Thyroid gland (tissue), 4 donors: ENCODE measurements around the gene BCL11B. TPM values are rescaled to one million over a fixed set of nuclear protein-coding genes. Genes with fewer than 3 reads are reported as not detected.

Experiments used
- DNase-seq, 2 donors: peaks; one replicate each; pipeline ENCODE4 v3.0.0-alpha.2; 2019
- H3K27ac ChIP-seq, 3 donors: fragments of 200-600 bp; sonication (generic); 1 replicate in 2 of 3; 2 replicates in 1 of 3; pipeline ENCODE4 v1.5.1; 2016 to 2019; ENCODE audit warnings: mild to moderate bottlenecking in 1 of 3, moderate library complexity in 1 of 3
- H3K27me3 ChIP-seq: fragments of 200-600 bp; sonication (generic); one replicate; pipeline ENCODE4 v1.5.1; 2019
- H3K36me3 ChIP-seq, 2 donors: fragments of 200-600 bp; sonication (generic); one replicate each; pipeline ENCODE4 v1.5.1; 2016 to 2019
- H3K4me1 ChIP-seq, 2 donors: fragments of 200-600 bp; sonication (generic); one replicate each; pipeline ENCODE4 v1.5.1; 2017 to 2019
- H3K4me3 ChIP-seq, 3 donors: fragments of 200-600 bp; sonication (generic); replicated peaks in 1 of 3; 1 replicate in 2 of 3; 2 replicates in 1 of 3; pipeline ENCODE4 v1.5.1; 2016; ENCODE audit warnings: mild to moderate bottlenecking in 1 of 3
- H3K9me3 ChIP-seq: fragments of 200-600 bp; sonication (generic); one replicate; pipeline ENCODE4 v1.5.1; 2017
- CTCF ChIP-seq, 6 experiments: fragments of 200-600 bp in 3 of 6; fragments of 450-650 bp in 3 of 6; sonication (generic) in 3 of 6; IDR thresholded peaks; one replicate each; pipeline ENCODE4 v1.5.1; 2016 to 2019; ENCODE audit warnings: antibody characterized with exemption in 6 of 6, mild to moderate bottlenecking in 2 of 6, inconsistent platforms in 1 of 6, moderate library complexity in 1 of 6
- POLR2A ChIP-seq, 2 donors: fragments of 450-650 bp; IDR thresholded peaks; one replicate each; pipeline ENCODE4 v1.6.1; 2017; ENCODE audit warnings: antibody characterized with exemption in 2 of 2, mild to moderate bottlenecking in 2 of 2, moderate library complexity in 1 of 2
- WGBS, 2 donors: methylation state at CpG; one replicate each; pipeline ENCODE4 v1.1.5; 2017; 5-methylcytosine and 5-hydroxymethylcytosine counted together
- intact Hi-C: fragments of 100-400 bp; cut with DNase I; formaldehyde crosslinking; loops from one replicate; pipeline ENCODE4 v1.15.1; 2023
- total RNA-seq, 4 donors: library from RNA; depleted of rRNA; stranded (reverse); fragments of >200 nt; gene quantifications; one replicate each; pipeline ENCODE4 v1.2.3, GENCODE V29; 2016

The BCL11B gene
- total RNA-seq, 4 donors from 2014 or later, result 0.81 to 4.3 (median 2.3) TPM

- 73 to 77% methylated on average over 4 of the region's 4 CpGs for WGBS, 2 donors
- Histone ChIP-seq H3K4me3 (no peak overlapping the region), H3K9me3 (no peaks in the 10 kb centered on the region), H3K27ac (no peak overlapping the region), H3K4me1 (no peaks in the 10 kb centered on the region), H3K27me3 (no peaks in the 10 kb centered on the region), H3K36me3 (no peaks in the 10 kb centered on the region)
- intact Hi-C loops, result no loop called here
- no peak for TF ChIP-seq CTCF (IDR thresholded peaks at IDR 0.05)
- no peak for TF ChIP-seq POLR2A (IDR thresholded peaks at IDR 0.05)
- DNase-seq, result no peak
These were observed 8.9 kb upstream of the BCL11B start for GRCh38 chr14:99280852-99281251.

GRCh38 chr14:99280066-99280731, 8.2 kb upstream of the BCL11B start:
- no peak overlapping the region for H3K27ac ChIP-seq
- intact Hi-C loops, result no loop called here
- H3K4me1 ChIP-seq, result no peaks in the 10 kb centered on the region
- no peak overlapping the region for H3K4me3 ChIP-seq
- DNase-seq, result no peak
- no peaks in the 10 kb centered on the region for H3K9me3 ChIP-seq
- WGBS, 2 donors, result 81 to 82% methylated on average over 14 to 19 of the region's 19 CpGs
- H3K27me3 ChIP-seq, result no peaks in the 10 kb centered on the region
- TF ChIP-seq CTCF (IDR thresholded peaks at IDR 0.05) (no peak), POLR2A (IDR thresholded peaks at IDR 0.05) (no peak)
- H3K36me3 ChIP-seq, result no peaks in the 10 kb centered on the region

GRCh38 chr14:99278836-99279235, 6.8 kb upstream of the BCL11B start:
- H3K36me3 ChIP-seq, result no peaks in the 10 kb centered on the region
- H3K9me3 ChIP-seq, result no peaks in the 10 kb centered on the region
- DNase-seq, result no peak
- H3K4me3 ChIP-seq, result no peak overlapping the region
- H3K27me3 ChIP-seq, result no peaks in the 10 kb centered on the region
- TF ChIP-seq POLR2A (IDR thresholded peaks at IDR 0.05) (no peak), CTCF (IDR thresholded peaks at IDR 0.05) (no peak)
- 80% methylated on average over 6 of the region's 6 CpGs for WGBS, 2 donors
- H3K27ac ChIP-seq, result no peak overlapping the region
- peaks cover 4 to 6% of the 10 kb centered on the region in 2 donors for H3K4me1 ChIP-seq
- intact Hi-C loops, result loop anchor here (10.0 kb wide), 1 partner anchor 1294 kb away; no protein-coding TSS in a partner anchor

- 29 to 47% methylated on average over 2 of the region's 2 CpGs for WGBS, 2 donors
- no peak for TF ChIP-seq CTCF (IDR thresholded peaks at IDR 0.05)
- no peak for TF ChIP-seq POLR2A (IDR thresholded peaks at IDR 0.05)
- no peak for DNase-seq
- intact Hi-C loops, result loop anchor here (10.0 kb wide), 1 partner anchor 1293 kb away; no protein-coding TSS in a partner anchor
- H3K4me1 ChIP-seq, result peaks cover 17% of the 10 kb centered on the region in 2 donors
- no peaks in the 10 kb centered on the region for H3K9me3 ChIP-seq
- H3K4me3 ChIP-seq, result no peak overlapping the region
- no peak overlapping the region for H3K27ac ChIP-seq
- H3K36me3 ChIP-seq, result no peaks in the 10 kb centered on the region
- no peaks in the 10 kb centered on the region for H3K27me3 ChIP-seq
These were observed 5.5 kb upstream of the BCL11B start for GRCh38 chr14:99277530-99277929.

GRCh38 chr14:99276482-99276881, 4.5 kb upstream of the BCL11B start:
- intact Hi-C loops, result loop anchor here (10.0 kb wide), 1 partner anchor 1292 kb away; no protein-coding TSS in a partner anchor
- Histone ChIP-seq H3K4me1 (peaks cover 20 to 22% of the 10 kb centered on the region in 2 donors), H3K4me3 (no peak overlapping the region), H3K27ac (no peak overlapping the region), H3K36me3 (no peaks in the 10 kb centered on the region), H3K9me3 (no peaks in the 10 kb centered on the region), H3K27me3 (no peaks in the 10 kb centered on the region)
- WGBS, 2 donors, result 42 to 49% methylated on average over 2 of the region's 2 CpGs
- TF ChIP-seq CTCF (IDR thresholded peaks at IDR 0.05), result no peak
- no peak for TF ChIP-seq POLR2A (IDR thresholded peaks at IDR 0.05)
- no peak for DNase-seq
